GM18867 (cell line): ENCODE results near the gene SLC12A3.

Experiments used
- ATAC-seq: cut with Tn5 transposase; IDR thresholded peaks from one replicate; pipeline ENCODE4 v1.9.1; 2021; ENCODE audit warnings: mild to moderate bottlenecking, moderate library complexity; ENCODE audit not compliant: unreplicated experiment

The SLC12A3 gene

GRCh38 chr16:56889206-56889605, 24.2 kb downstream of the SLC12A3 start:
- no peak for ATAC-seq

GRCh38 chr16:56891685-56892084, 26.7 kb downstream of the SLC12A3 start:
- no peak for ATAC-seq

GRCh38 chr16:56892705-56893104, 27.7 kb downstream of the SLC12A3 start:
- no peak for ATAC-seq

GRCh38 chr16:56894331-56894917, 29.4 kb downstream of the SLC12A3 start:
- no peak for ATAC-seq

GRCh38 chr16:56895813-56896212, 30.8 kb downstream of the SLC12A3 start:
- no peak for ATAC-seq

- no peak for ATAC-seq
Observed at GRCh38 chr16:56896244-56896643, 31.2 kb downstream of the SLC12A3 start.

GRCh38 chr16:56897026-56897799, 32.2 kb downstream of the SLC12A3 start:
- no peak for ATAC-seq

GRCh38 chr16:56898847-56899246, 33.8 kb downstream of the SLC12A3 start:
- peak; percentile 82 for ATAC-seq

- ATAC-seq, result no peak
Observed at GRCh38 chr16:56903866-56904265, 38.9 kb downstream of the SLC12A3 start.

- ATAC-seq, result no peak
Observed at GRCh38 chr16:56907401-56907800, 42.4 kb downstream of the SLC12A3 start.

- ATAC-seq, result no peak
Observed at GRCh38 chr16:56909527-56909979, 44.5 kb downstream of the SLC12A3 start.

GRCh38 chr16:56910112-56910511, 45.1 kb downstream of the SLC12A3 start:
- no peak for ATAC-seq

GRCh38 chr16:56910654-56911539, 45.9 kb downstream of the SLC12A3 start:
- no peak for ATAC-seq

- peak; percentile 75 for ATAC-seq
Observed at GRCh38 chr16:56911771-56912571, 47.0 kb downstream of the SLC12A3 start.

- ATAC-seq, result no peak
Observed at GRCh38 chr16:56912746-56913708, 48.0 kb downstream of the SLC12A3 start.

- no peak for ATAC-seq
Observed at GRCh38 chr16:56914896-56915295, 49.9 kb downstream of the SLC12A3 start.

GRCh38 chr16:56915336-56916119, 50.5 kb downstream of the SLC12A3 start:
- no peak for ATAC-seq

GRCh38 chr16:56916571-56917403, 51.8 kb downstream of the SLC12A3 start:
- ATAC-seq, result peak; percentile 77
